Measurements from ENCODE around the gene DTNA.

Gene DTNA

DNA sequence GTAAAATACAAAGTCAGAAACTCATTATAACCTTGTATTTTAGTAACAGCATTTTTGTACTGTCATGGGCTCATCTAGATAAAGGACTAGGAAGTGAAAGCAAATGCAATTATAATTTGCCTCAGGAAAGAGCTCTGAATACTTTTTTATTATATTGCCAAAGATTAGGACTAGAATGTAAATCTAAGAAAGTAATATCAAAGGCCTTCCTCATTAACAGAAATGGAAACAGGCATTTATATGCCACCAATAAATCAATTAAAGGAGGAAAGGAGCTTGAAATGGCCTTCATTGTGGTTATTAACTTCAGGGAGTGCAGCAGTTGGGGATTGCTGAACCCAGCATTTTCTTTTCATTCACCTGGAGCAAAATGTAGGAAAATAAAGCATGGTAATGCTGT lies 39.6 kb downstream of the DTNA start:
- H3K4me3 ChIP-seq (ENCODE audit: low read length), result no peak overlapping the region

DNA sequence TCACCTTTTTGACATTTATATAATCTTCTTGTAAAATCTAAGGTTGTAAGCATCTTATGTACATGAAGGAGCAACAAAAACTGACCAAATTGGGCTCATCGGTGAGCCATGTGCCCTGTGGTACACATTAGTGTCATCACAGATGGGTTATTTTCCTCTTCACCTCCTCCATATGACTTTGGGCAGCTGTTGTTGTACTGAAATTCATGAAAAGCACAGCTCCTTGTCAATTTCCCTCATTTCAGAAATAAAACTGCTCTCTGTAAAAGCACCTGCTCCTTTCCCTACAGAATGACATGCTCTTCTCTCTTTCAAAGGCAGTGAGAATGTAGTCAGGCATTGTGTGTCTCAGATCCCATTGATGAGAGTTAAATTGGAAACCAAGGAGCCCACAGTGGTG lies 42.0 kb downstream of the DTNA start:
- H3K4me3 ChIP-seq (ENCODE audit: low read length), result no peak overlapping the region
- no peak for DNase-seq (ENCODE audit: low read depth)
- TF ChIP-seq, protein P1, sequence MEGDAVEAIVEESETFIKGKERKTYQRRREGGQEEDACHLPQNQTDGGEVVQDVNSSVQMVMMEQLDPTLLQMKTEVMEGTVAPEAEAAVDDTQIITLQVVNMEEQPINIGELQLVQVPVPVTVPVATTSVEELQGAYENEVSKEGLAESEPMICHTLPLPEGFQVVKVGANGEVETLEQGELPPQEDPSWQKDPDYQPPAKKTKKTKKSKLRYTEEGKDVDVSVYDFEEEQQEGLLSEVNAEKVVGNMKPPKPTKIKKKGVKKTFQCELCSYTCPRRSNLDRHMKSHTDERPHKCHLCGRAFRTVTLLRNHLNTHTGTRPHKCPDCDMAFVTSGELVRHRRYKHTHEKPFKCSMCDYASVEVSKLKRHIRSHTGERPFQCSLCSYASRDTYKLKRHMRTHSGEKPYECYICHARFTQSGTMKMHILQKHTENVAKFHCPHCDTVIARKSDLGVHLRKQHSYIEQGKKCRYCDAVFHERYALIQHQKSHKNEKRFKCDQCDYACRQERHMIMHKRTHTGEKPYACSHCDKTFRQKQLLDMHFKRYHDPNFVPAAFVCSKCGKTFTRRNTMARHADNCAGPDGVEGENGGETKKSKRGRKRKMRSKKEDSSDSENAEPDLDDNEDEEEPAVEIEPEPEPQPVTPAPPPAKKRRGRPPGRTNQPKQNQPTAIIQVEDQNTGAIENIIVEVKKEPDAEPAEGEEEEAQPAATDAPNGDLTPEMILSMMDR (conservative IDR thresholded peaks at IDR 0.05; ENCODE audit: low read length), result no peak

More for the DNA sequence above, 39.6 kb downstream of the DTNA start:
- TF ChIP-seq, protein P1 (conservative IDR thresholded peaks at IDR 0.05; ENCODE audit: low read length), result no peak
- no peak for DNase-seq (ENCODE audit: low read depth)

DNA sequence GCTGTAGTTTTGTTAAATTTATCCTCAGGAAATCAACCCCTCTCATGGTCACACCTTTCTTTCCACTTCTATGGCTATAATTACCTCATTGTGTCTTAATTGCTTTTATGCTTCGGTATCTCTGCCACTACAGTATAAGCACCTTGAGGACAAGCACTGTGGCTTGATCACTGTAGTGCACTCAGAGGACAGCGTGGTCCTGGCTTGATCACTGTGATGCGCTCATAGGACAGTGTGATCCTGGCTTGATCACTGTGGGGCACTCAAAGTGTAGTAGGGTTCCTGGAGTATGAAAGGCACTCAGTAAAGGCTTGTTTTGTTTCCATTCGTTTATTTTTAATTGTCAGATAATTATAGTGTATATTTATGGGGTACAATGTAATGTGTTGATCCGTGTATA lies 44.2 kb downstream of the DTNA start:
- H3K4me3 ChIP-seq (ENCODE audit: low read length), result no peak overlapping the region
- TF ChIP-seq, protein P1 (conservative IDR thresholded peaks at IDR 0.05; ENCODE audit: low read length), result no peak
- no peak for DNase-seq (ENCODE audit: low read depth)

DNA sequence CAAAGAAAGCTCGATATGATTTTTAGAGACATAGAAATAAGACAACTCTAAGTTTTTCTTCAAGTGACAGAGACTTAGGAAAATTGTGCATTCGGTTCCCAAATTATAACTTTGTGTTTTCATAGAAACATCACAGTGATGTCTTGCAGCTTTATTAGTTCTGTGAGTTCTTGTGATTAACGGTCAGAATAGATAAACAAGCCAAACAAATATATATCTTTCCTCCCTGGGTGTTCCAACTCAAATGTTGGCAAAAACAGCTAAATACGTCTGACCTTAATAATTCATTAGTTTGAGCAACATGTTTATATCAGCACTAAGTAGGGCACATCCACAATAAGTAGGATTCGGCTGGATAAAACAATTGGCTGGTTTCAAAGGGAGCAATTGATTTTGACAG lies 47.6 kb downstream of the DTNA start:
- TF ChIP-seq, protein P1 (conservative IDR thresholded peaks at IDR 0.05; ENCODE audit: low read length), result no peak
- H3K4me3 ChIP-seq (ENCODE audit: low read length), result no peak overlapping the region
- no peak for DNase-seq (ENCODE audit: low read depth)

DNA sequence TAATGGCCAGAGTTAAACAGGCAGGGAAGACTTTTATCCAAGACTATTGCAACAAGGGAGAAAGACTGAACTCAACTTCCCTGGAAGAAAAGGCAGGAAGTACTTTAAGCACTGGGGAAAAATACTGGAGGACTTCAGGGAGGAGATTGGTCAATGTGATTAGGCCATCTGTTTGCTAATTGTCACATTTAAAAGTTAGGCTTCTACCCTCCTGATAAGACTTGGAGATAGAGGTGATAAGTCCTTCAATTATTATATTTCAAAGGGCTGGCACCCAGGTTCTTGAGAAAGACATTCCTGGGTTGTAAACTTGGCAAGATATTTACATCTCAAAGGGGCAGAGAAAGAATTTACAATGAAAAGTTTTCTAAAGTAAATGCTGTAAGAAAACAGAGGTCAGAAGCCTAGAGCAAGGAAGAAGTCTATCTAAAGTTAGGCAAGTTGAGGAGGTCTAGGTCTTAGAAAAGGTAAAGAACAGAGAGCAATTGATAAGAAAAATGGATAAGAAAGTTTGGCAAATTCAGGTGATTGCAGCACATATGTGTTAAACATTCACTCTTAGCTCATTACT lies 48.4 kb downstream of the DTNA start:
- no peak for DNase-seq (ENCODE audit: low read depth)
- TF ChIP-seq, protein P1 (conservative IDR thresholded peaks at IDR 0.05; ENCODE audit: low read length), result no peak

DNA sequence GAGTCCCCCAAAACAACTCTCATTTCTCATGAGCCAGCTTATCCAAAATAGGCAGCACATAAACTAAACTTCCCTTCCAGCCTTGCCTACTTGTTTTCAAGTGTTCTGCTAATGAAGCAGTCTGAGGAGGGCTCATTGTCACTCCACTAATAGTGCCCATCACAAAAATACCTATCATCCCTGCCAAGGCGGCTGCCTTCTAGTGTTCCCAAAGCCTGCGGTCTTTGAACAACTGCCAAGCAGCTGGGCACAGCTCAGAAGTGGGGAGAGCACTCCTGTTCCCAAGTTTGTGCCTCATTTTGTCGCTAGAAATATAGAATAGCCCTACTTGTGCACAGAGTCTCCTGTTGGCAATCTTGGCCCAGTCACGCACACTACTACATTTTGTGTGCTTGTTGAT lies 50.3 kb downstream of the DTNA start:
- TF ChIP-seq, protein P1 (conservative IDR thresholded peaks at IDR 0.05; ENCODE audit: low read length), result no peak
- DNase-seq (ENCODE audit: low read depth), result no peak
- no peak overlapping the region for H3K4me3 ChIP-seq (ENCODE audit: low read length)

More for the DNA sequence above, 48.4 kb downstream of the DTNA start:
- H3K4me3 ChIP-seq (ENCODE audit: low read length), result no peak overlapping the region

DNA sequence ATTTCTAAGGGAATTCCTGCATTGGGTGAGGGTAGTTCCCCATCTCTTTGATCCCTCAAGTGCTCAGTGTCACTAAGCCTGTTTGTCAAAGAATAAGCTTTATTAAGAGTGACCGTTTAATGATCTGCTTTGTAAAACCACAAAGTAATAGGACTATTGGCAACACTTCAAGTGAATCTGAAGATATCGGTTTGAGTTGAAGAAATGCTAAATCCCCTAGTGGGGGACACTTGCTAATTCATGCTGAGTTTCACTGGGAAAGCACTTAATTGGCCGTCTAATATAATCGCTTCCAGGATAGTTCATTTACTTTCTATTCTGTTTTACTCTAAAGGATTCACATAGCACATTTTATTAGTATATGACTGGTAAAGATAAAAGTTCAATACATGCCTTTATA lies 54.4 kb downstream of the DTNA start:
- TF ChIP-seq, protein P1 (conservative IDR thresholded peaks at IDR 0.05; ENCODE audit: low read length), result no peak
- no peak overlapping the region for H3K4me3 ChIP-seq (ENCODE audit: low read length)
- DNase-seq (ENCODE audit: low read depth), result no peak
